ENCODE data around the gene RALGAPA2.

Gene RALGAPA2

DNA sequence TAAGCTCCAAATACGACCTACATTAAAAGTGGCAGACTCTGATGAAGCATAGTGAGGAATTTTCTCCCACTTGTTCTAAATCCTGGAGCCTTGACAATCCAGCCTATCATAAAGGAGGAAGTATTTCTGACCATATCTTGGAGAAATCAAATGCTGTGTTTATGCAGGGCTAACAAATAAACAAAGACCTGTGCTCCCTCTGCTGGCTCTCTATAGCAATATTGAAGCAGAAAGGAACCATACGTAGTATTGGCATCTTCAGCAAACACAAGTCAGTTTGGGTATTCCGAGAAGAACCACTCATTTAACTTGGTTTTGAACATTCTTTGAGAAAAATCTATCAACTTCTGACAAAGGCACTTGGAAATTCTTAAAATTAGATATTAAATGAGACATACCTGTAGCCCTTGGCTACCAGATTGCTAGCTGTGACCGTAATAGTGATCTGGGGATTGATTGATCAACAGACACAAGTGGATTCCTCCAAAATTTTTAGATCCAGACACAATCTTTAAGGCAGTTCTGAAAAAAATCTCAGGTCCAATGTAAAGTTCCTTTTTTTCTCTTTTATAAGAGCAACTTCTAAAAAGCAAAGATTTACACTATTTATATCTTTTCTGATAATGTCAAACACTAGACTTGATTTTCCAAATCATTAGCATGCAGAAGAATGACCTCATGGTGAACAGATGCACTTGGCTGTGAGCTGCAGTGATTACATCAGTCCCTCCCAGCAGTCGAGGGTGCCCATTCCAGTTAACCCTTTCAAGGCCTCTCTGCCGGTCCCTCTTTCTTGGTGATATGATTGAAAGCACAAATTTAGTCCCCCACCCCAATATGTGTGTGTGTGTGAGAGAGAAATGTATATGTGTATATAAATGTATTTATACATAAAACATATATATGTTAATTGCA lies 304.3 kb downstream of the RALGAPA2 start:
- DNase-seq (ENCODE audit: low spot score) (peak; percentile 10), FAIRE-seq (no peak)

- DNase-seq (ENCODE audit: low spot score) (no peak), FAIRE-seq (no peak)
These were observed 306.1 kb downstream of the RALGAPA2 start for GRCh38 chr20:20406306-20406705.

DNA sequence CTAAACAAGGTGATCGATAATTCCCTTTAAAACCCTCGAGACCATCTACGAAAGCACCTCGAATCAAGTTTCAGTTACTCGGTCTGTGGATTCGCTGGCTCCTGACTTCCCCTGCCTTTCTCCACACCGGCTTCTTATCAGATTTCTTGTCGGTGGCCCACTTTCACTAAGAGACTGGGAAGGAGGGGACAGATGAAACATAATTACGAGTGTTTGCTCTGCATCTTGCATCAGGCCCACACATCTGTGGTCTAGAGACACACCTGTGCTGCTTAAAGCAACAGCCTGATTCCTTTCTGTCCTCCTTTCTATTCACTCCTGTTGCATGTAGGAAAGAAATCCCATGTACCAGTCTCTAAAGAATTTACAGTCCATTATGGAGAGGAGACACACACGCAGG lies 306.8 kb downstream of the RALGAPA2 start:
- DNase-seq (ENCODE audit: low spot score), result no peak
- FAIRE-seq, result no peak

- FAIRE-seq (no peak), DNase-seq (ENCODE audit: low spot score) (no peak)
These were observed 307.8 kb downstream of the RALGAPA2 start for GRCh38 chr20:20404633-20405032.

DNA sequence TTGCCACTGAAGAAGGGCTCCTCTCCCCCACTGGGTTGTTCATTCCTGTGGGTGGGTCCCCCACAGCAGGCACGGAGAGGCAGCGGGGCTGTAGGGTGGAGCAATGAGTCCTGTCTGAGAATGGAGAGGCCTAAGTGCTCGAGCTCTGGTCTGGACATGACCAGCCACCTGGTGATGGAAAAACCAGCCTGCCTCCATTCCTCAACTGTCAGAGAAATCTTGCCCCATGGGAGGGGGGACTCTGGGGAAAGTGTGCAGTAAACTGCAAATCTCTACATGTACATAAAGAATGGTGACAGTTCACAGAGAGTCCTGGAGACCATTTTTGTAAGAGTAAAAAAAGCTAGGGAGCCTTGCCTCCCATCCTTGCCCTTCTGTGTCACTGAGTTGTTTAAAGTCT lies 310.5 kb downstream of the RALGAPA2 start:
- no peak for FAIRE-seq

DNA sequence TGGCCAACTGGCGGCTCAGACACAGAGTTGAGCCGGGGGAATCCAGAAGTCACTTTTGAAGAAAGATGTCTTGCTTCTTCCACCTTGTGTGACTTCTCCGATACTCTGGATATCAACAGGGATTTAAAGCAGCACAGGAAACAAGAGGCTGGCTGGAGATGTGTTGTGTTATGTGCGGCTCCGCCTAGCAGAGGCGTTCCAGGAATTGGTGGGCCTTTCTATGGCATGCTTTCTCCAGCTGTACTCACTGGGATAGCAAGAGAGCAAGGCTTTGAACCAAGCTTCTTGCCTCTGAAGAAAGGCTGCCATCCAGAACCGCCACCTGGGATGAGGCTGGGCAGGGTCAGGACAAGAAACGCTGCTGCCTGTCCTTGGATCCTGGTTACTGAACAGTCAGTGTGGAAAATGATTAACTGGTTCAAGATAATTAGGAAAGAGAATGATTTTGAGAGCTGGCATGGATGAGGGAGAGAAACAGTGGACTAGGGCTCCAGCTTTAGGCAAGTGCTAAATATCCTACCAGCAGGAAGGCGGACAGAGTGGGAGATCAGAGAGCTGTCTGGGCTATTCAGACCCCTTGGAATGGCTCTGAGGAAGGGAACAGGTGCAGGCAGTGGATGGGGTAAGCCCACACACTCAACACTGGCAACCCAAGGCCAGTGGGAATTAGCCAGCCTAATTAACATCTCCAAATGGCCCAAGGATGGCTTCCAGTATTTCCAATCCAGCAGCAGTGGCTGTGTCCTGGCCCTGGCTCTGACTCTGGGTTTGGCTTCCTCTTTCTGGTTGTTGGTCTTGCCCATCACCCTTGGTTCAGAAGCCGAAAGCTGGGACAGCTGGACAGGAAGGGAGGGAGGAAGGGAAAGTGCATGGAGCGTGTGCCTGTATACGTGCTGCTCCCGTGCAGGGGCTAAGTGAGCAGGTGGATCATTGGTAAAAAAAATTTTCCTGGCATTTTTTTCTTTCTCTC lies 312.6 kb downstream of the RALGAPA2 start:
- DNase-seq (ENCODE audit: low spot score), result no peak
- no peak for FAIRE-seq

More for the DNA sequence above, 310.5 kb downstream of the RALGAPA2 start:
- DNase-seq (ENCODE audit: low spot score), result no peak

DNA sequence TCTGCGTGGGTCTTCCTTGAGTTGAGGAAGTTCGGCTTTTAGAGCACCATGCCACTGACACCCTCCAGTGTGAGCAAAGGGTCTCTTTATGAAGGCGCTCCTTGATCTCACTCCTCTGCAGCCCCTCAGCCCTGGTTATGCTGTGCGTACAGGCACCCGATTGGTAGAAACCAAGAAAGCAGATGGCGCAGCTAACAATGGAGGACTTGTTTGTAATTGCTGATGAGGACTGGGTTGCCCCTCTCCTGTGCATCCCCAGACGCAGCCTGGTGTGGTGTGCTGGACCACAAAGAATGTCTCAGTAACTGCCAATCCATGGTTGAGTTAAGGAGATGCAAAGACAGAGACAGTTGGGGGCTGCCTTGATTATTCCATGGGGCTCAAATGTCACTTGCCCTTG lies 314.3 kb downstream of the RALGAPA2 start:
- no peak for FAIRE-seq

DNA sequence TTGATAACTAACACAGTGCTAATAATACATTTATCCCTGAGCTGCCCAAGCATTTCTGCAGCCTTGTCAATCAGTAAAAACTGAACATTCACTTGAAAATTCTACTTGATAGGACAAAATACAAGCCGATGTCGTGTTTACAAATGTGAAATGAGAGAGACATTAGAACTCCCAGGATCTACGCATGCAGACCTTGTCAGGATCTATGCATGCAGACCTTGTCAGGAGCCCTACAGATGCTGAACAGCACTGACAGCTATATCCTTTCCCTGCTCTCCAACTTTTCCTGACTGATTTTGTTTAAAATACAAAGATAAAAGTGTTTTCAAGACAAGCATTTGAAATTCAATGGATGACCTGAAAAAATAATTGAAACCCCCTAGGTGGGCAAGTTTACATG lies 315.6 kb downstream of the RALGAPA2 start:
- no peak for FAIRE-seq
- DNase-seq (ENCODE audit: low spot score), result no peak

More for the DNA sequence above, 314.3 kb downstream of the RALGAPA2 start:
- DNase-seq (ENCODE audit: low spot score), result no peak

DNA sequence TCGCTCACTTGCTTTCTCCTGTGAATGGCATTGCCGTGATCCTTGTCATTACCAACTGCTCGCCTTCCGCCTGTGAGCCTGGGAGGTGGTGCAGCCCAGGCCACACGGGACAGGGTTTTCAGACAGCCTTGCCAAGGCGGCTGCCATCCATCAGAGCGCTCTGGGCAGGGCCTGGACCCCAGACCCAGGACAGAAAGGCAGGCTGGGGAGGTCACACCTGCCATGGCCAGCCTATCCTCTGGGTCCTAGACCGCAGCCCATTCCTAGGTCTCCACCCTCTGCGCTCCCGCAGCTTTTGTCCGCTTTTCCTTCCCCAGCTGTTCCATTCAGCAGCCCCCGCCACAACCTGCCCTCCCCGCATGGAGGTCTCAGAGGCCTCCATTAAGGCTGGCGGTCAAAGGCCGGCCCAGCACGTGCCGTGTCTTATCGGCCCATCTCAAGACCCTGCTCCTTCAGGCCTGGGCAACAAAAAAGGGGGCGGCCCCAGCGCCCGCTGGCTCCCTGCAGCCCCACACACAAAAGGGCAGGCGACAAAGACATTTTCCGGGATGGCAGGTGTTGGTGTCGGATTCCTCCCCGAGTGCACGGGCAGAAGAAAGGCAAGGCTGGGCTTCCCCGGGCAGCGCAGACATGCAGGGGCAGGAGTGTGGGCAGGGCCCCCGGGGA lies 316.4 kb downstream of the RALGAPA2 start:
- DNase-seq (ENCODE audit: low spot score), result no peak
- FAIRE-seq, result no peak

GRCh38 chr20:20395087-20395486 lies 317.4 kb downstream of the RALGAPA2 start:
- no peak for FAIRE-seq
- no peak for DNase-seq (ENCODE audit: low spot score)

DNA sequence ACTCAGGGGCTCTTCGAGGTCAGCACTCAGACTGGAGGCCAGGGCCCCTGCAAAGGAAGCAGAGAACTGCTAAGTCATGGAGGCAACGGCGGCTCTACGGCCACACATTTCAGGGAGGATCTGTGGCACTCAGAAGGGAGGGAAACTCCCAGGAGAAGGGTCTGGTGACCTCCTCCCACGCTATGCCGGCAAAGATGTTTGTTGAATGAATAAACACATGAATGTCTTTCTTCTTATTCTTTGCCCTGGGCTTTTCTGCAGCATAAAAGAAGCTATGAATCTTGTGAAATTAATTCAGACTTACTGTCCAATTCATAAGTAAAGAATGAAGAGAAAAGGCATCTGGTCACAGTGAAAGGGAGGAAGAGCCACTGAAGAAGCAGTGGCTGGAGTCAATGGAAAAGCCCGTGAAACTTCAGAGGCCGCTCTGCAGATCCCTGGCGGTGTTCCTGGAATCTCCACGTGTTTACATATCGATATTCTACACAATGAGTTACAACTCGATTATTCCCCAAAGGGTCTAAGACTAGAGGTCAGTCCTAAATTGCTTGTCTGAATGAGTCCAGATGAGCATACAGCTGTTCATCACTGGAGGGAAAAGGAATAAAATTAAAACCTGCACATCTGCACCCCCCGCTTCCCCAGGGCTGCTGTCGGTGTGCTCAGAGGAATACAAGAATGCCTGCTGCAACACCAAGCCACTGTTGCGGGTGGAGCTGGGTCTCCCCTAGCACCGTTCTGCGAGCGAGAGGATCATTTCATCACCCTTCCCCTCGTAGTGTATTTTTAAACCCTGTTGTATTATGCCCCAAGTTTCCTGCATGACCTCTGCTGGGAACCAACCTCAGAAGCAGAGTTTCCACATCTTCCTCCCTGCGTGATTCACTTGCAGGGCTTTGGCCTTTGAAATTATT lies 319.0 kb downstream of the RALGAPA2 start:
- FAIRE-seq (no peak), DNase-seq (ENCODE audit: low spot score) (no peak)

GRCh38 chr20:20391766-20392165 lies 320.7 kb downstream of the RALGAPA2 start:
- FAIRE-seq (no peak), DNase-seq (ENCODE audit: low spot score) (no peak)

- no peak for FAIRE-seq
- DNase-seq (ENCODE audit: low spot score), result no peak
These were observed 321.3 kb downstream of the RALGAPA2 start for GRCh38 chr20:20391115-20391514.

DNA sequence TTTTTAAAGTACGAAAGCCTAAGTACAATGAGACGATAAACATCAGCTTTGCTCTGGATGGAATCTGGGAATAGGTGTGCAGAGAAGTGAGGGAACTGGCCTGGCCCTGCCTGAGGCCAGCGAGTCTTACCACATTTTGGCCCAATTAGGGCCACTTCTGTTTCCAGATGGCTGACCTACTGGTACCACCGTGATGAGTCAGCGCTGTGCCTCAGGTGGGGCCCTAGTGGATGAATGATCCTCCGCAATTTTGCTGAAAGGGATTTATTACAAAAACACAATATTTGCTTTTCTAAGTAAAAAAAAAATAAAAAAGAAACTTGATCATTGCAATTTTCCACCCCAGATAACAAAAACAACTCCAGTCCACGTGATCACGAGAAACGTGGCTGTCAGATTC lies 322.1 kb downstream of the RALGAPA2 start:
- no peak for DNase-seq (ENCODE audit: low spot score)
- FAIRE-seq, result no peak

- FAIRE-seq, result no peak
- no peak for DNase-seq (ENCODE audit: low spot score)
These were observed 326.3 kb downstream of the RALGAPA2 start for GRCh38 chr20:20386192-20386591.

DNA sequence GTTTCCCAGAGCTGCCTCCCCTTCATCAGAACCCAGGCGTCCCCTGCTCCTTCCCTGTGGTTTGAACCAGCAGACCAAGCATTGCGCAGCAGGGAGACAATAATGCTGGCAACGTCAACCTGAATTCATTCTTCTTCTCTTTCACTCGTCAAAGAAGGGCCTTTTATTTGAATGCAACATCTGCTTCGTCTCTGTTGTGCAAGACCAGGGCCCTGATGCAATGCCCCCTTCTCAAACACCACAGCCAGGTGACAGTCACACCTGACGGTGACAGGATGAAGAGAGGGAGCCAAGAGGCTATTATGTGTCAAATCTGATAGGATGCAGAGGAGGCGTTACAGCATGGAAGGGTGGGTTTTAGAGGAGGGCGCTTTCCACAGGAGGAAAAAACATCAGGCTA lies 336.6 kb downstream of the RALGAPA2 start:
- FAIRE-seq, result no peak

GRCh38 chr20:20373091-20373571 lies 339.3 kb downstream of the RALGAPA2 start:
- DNase-seq (ENCODE audit: low spot score) (peak; percentile 30), FAIRE-seq (no peak)

More for the DNA sequence above, 336.6 kb downstream of the RALGAPA2 start:
- no peak for DNase-seq (ENCODE audit: low spot score)

GRCh38 chr20:20371681-20372080 lies 340.8 kb downstream of the RALGAPA2 start:
- DNase-seq (ENCODE audit: low spot score), result no peak
- FAIRE-seq, result no peak

- FAIRE-seq, result no peak
These were observed 341.4 kb downstream of the RALGAPA2 start for GRCh38 chr20:20371083-20371482.

DNA sequence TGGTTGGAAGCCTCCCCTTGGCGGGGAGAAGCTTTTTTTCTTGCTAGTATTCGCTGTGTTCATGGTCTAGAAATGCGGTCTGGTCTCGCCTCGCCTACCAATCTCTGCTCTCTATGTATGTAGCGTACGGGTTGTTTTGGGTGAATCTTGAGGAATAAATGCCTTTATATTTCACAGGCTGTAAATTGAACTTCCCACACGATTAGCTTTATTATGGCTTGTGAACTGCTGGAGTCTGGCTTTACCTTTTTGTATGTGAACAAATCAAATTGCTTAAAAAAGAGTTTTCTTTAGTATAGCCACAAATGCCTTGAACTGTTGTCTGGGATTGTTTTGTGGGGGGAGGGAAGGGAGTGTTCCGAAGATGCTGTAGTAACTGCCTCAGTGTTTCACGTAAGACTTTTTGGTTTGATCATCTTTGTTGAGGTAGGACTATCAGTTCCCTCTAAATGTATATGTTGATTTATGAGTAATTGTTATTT lies 342.3 kb downstream of the RALGAPA2 start:
- FAIRE-seq (no peak), DNase-seq (ENCODE audit: low spot score) (no peak)

More at GRCh38 chr20:20371083-20371482, 341.4 kb downstream of the RALGAPA2 start:
- no peak for DNase-seq (ENCODE audit: low spot score)
